Ureter (tissue), 1 donor: Measurements from ENCODE around the gene PHLDB2. TPM values are rescaled to one million over a fixed set of nuclear protein-coding genes. Genes with fewer than 3 reads are reported as not detected.
A peak's percentile ranks its signal among the peaks of the same experiment; 100 is the strongest.

ENCODE experiments used
- DNase-seq: peaks from one replicate; pipeline ENCODE4 v3.0.0-alpha.2; 2020; ENCODE audit warnings: low spot score
- total RNA-seq: library from RNA; stranded (reverse); gene quantifications from one replicate; pipeline ENCODE4 v1.2.4, GENCODE V29; 2023
- donor health status: DM: yes; HTN: yes; CAD: no.

The PHLDB2 gene
- total RNA-seq, 1 donor from 2014 or later: 95.1 TPM

GRCh38 chr3:111993038-111993437 is 134.0 kb downstream of the PHLDB2 start:
- no peak for DNase-seq

- DNase-seq: no peak
Observed at GRCh38 chr3:111998636-111999483, 139.8 kb downstream of the PHLDB2 start, which contains the start of gene TAGLN3. TAGLN3 (plus strand) TSS chr3:111998922; CDS start chr3:111999423, 501 bp downstream.

- DNase-seq: no peak
Observed at GRCh38 chr3:111999484-112000324, 140.6 kb downstream of the PHLDB2 start.

- no peak for DNase-seq
Observed at GRCh38 chr3:112000367-112000771, 141.3 kb downstream of the PHLDB2 start.

GRCh38 chr3:112000966-112001365 is 141.9 kb downstream of the PHLDB2 start:
- no peak for DNase-seq

GRCh38 chr3:112001526-112001925 is 142.5 kb downstream of the PHLDB2 start:
- DNase-seq: no peak

- no peak for DNase-seq
Observed at GRCh38 chr3:112002096-112002971, 143.3 kb downstream of the PHLDB2 start.

- DNase-seq: no peak
Observed at GRCh38 chr3:112003321-112004080, 144.4 kb downstream of the PHLDB2 start.

- no peak for DNase-seq
Observed at GRCh38 chr3:112004187-112004586, 145.1 kb downstream of the PHLDB2 start.

GRCh38 chr3:112004669-112005068 is 145.6 kb downstream of the PHLDB2 start:
- DNase-seq: no peak

- DNase-seq: no peak
Observed at GRCh38 chr3:112005091-112005672, 146.1 kb downstream of the PHLDB2 start.

- no peak for DNase-seq
Observed at GRCh38 chr3:112007633-112008032, 148.6 kb downstream of the PHLDB2 start.

- DNase-seq: no peak
Observed at GRCh38 chr3:112009670-112010069, 150.6 kb downstream of the PHLDB2 start.

- no peak for DNase-seq
Observed at GRCh38 chr3:112010636-112011035, 151.6 kb downstream of the PHLDB2 start.

GRCh38 chr3:112011376-112011940 is 152.4 kb downstream of the PHLDB2 start:
- no peak for DNase-seq

GRCh38 chr3:112012205-112012992 is 153.3 kb downstream of the PHLDB2 start:
- DNase-seq: no peak

- peak; percentile 80 for DNase-seq
Observed at GRCh38 chr3:112013058-112013783, 154.2 kb downstream of the PHLDB2 start.

GRCh38 chr3:112013784-112014143 is 154.7 kb downstream of the PHLDB2 start:
- DNase-seq: no peak

- DNase-seq: no peak
Observed at GRCh38 chr3:112017091-112017490, 158.0 kb downstream of the PHLDB2 start.
